GM12878 (cell line): ENCODE data around the gene PPP1R9B. TPM values are rescaled to one million over a fixed set of nuclear protein-coding genes. Genes with fewer than 3 reads are reported as not detected.

Experiments
- ATAC-seq: fragments of 200-7000 bp; cut with Tn5 transposase; 3 replicates; pipeline ENCODE4 v1.9.1; 2020; ENCODE audit warnings: mild to moderate bottlenecking, moderate library complexity
- BruUV-seq: library from RNA; stranded (reverse); fragments of 400-500 nt; replicated peaks from 2 replicates; lab custom pipeline; 2021; lab: Mats Ljungman, UMichigan
- CTCF ChIA-PET: fragments of 300-600 bp; sonication (Branson Sonifier 250); formaldehyde crosslinking; extraction: SDS; loops from one replicate; lab custom pipeline; 2021; ENCODE audit warnings: inconsistent platforms; lab: Yijun Ruan, JAX
- POLR2A ChIA-PET: fragments of 350-600 bp; formaldehyde crosslinking; extraction: SDS; loops from one replicate; lab custom pipeline; 2021; ENCODE audit warnings: inconsistent platforms; lab: Charles Lee
- RAD21 ChIA-PET: fragments of 300-600 bp; sonication (Branson Sonifier 250); formaldehyde crosslinking; loops from one replicate; lab custom pipeline; 2023; ENCODE audit warnings: antibody characterized with exemption; ENCODE audit not compliant: unreplicated experiment; lab: Charles Lee
- SMC1A ChIA-PET: fragments of 300-600 bp; sonication (Branson Sonifier 250); formaldehyde crosslinking; loops from one replicate; lab custom pipeline; 2023; ENCODE audit not compliant: unreplicated experiment, uncharacterized antibody; lab: Charles Lee
- DNase-seq: peaks from one replicate; pipeline ENCODE4 v3.0.0-alpha.2; 2011; ENCODE audit warnings: low read depth, low spot score
- FAIRE-seq: peaks from 3 replicates; lab custom pipeline; 2011; peaks lifted over from hg19 to GRCh38; lab: Jason Lieb, UNC
- H2AFZ ChIP-seq: 2 replicates; pipeline ENCODE4 v1.6.0; 2011; ENCODE audit warnings: low read depth, low read length, control low read depth; ENCODE audit not compliant: control insufficient read depth
- H3K27ac ChIP-seq: 2 replicates; pipeline ENCODE4 v1.5.1; 2011; ENCODE audit warnings: control low read depth; ENCODE audit not compliant: control insufficient read depth, insufficient read depth
- H3K27me3 ChIP-seq, 2 experiments: replicated peaks in 1 of 2; 2 replicates each; pipeline versions ENCODE4 v1.6.0 to v1.6.1; 2011; ENCODE audit warnings: low read length in 1 of 2; ENCODE audit not compliant: control insufficient read depth in 2 of 2, insufficient read depth in 2 of 2
- H3K36me3 ChIP-seq, 2 experiments: 2 replicates each; pipeline ENCODE4 v1.5.1; 2011; ENCODE audit warnings: low read length in 1 of 2; ENCODE audit not compliant: control insufficient read depth in 2 of 2, insufficient read depth in 2 of 2
- H3K4me1 ChIP-seq: 2 replicates; pipeline ENCODE4 v1.6.1; 2011; ENCODE audit warnings: mild to moderate bottlenecking, low read length, moderate library complexity, mixed read lengths; ENCODE audit not compliant: control insufficient read depth, insufficient read depth
- H3K4me2 ChIP-seq: 2 replicates; pipeline ENCODE4 v1.6.0; 2011; ENCODE audit warnings: control low read depth; ENCODE audit not compliant: control insufficient read depth, insufficient read depth
- H3K4me3 ChIP-seq: fragments of 200-600 bp; sonication (generic); 2 replicates; pipeline ENCODE4 v1.5.1; 2016
- H3K79me2 ChIP-seq: 2 replicates; pipeline ENCODE4 v1.6.0; 2011; ENCODE audit warnings: low read length; ENCODE audit not compliant: control insufficient read depth, insufficient read depth
- H3K9ac ChIP-seq: 2 replicates; pipeline ENCODE4 v1.8.0; 2011; ENCODE audit warnings: low read length, control low read depth, mixed read lengths; ENCODE audit not compliant: control insufficient read depth, insufficient read depth
- H3K9me3 ChIP-seq: replicated peaks from 3 replicates; pipeline ENCODE4 v1.5.1; 2011; ENCODE audit warnings: mild to moderate bottlenecking, low read length; ENCODE audit not compliant: control insufficient read depth, insufficient read depth
- H4K20me1 ChIP-seq: 2 replicates; pipeline ENCODE4 v1.6.0; 2011; ENCODE audit not compliant: control insufficient read depth, insufficient read depth
- ELK1 ChIP-seq: IDR thresholded peaks from 2 replicates; pipeline ENCODE4 v1.6.1; 2012; ENCODE audit warnings: low read depth, low read length, improper control_type of control experiment
- HSF1 ChIP-seq: fragments of 150-350 bp; IDR thresholded peaks from 2 replicates; pipeline ENCODE4 v1.6.1; 2014; ENCODE audit warnings: mild to moderate bottlenecking, low read depth, low read length
- IKZF2 ChIP-seq, 2 experiments: fragments of 450-650 bp; IDR thresholded peaks; 2 replicates each; pipeline ENCODE4 v1.6.1; 2017; ENCODE audit warnings: mild to moderate bottlenecking in 2 of 2, moderate library complexity in 2 of 2
- IRF4 ChIP-seq: IDR thresholded peaks from 2 replicates; pipeline ENCODE4 v1.6.1; 2011; ENCODE audit warnings: low read depth, low read length
- KLF5 ChIP-seq: fragments of 450-650 bp; IDR thresholded peaks from 2 replicates; pipeline ENCODE4 v1.6.1; 2014; ENCODE audit warnings: mild to moderate bottlenecking; ENCODE audit not compliant: partially characterized antibody
- PBX3 ChIP-seq: IDR thresholded peaks from 2 replicates; pipeline ENCODE4 v1.6.1; 2011; ENCODE audit warnings: mild to moderate bottlenecking, low read depth, low read length, moderate library complexity; ENCODE audit not compliant: insufficient replicate concordance
- RAD21 ChIP-seq: IDR thresholded peaks from 2 replicates; pipeline ENCODE4 v1.6.1; 2011; ENCODE audit warnings: mild to moderate bottlenecking, low read depth, low read length, moderate library complexity; ENCODE audit not compliant: insufficient read depth
- ZNF384 ChIP-seq: IDR thresholded peaks from 2 replicates; pipeline ENCODE4 v1.6.1; 2012; ENCODE audit warnings: low read depth, mild to moderate bottlenecking, low read length, improper control_type of control experiment, borderline replicate concordance
- ZNF687 ChIP-seq: fragments of 450-650 bp; IDR thresholded peaks from 2 replicates; pipeline ENCODE4 v1.6.1; 2017; ENCODE audit warnings: mild to moderate bottlenecking, moderate library complexity
- ZSCAN29 ChIP-seq: fragments of 450-650 bp; IDR thresholded peaks from 2 replicates; pipeline ENCODE4 v1.6.1; 2017; ENCODE audit warnings: mild to moderate bottlenecking, moderate library complexity
- WGBS: methylation state at CpG from one replicate; pipeline ENCODE4 v1.1.6; 2016; ENCODE audit warnings: low lambda C conversion rate; ENCODE audit not compliant: insufficient replicate concordance, insufficient coverage; ENCODE audit errors: missing lambda C conversion rate; 5-methylcytosine and 5-hydroxymethylcytosine counted together
- in situ Hi-C: fragments of 300-500 bp; cut with MboI; formaldehyde crosslinking; loops from 9 replicates; pipeline ENCODE4 v1.14.3; 2018; ENCODE audit warnings: mixed read lengths
- intact Hi-C: fragments of 100-400 bp; cut with micrococcal nuclease; formaldehyde crosslinking; loops from one replicate; pipeline ENCODE4 v1.14.2; 2022; ENCODE audit not compliant: unreplicated experiment
- polyA plus RNA-seq, 11 experiments: library from polyadenylated mRNA; depleted of rRNA in 4 of 11; unstranded in 6 of 11; stranded (reverse) in 5 of 11; fragments of >200 nt; fragmentation: Nextera tagmentation in 4 of 11; fragmentation: Illumina TruSeq in 1 of 11; extraction: Ambion mirVana in 4 of 11; extraction: Trizol in 1 of 11; gene quantifications; 1 replicate in 1 of 11; 2 replicates in 10 of 11; pipeline versions ENCODE4 v1.2.1 to v1.2.3, GENCODE V29; 2011 to 2016; ENCODE audit warnings: inconsistent platforms in 2 of 11, missing spikeins in 2 of 11, low read depth in 1 of 11
- total RNA-seq, 4 experiments: library from RNA; depleted of rRNA in 3 of 4; stranded (reverse); fragments of >200 nt in 3 of 4; fragmentation: Illumina TruSeq in 1 of 4; extraction: Trizol in 1 of 4; gene quantifications; 2 replicates each; pipeline versions ENCODE4 v1.2.1 to v1.2.3, GENCODE V29; 2013 to 2021
- TF ChIP-seq, protein P1 (sequence below): fragments of 450-650 bp; IDR thresholded peaks from 2 replicates; pipeline ENCODE4 v1.6.1; 2017; ENCODE audit warnings: antibody characterized with exemption, mild to moderate bottlenecking, moderate library complexity

The PPP1R9B gene
- total and polyA plus RNA-seq, 10 of the 15 experiments (the other 5 are each of a cell fraction or from before 2014, with no cell fraction given): 0.20 to 107 (median 37.5) TPM

DNA sequence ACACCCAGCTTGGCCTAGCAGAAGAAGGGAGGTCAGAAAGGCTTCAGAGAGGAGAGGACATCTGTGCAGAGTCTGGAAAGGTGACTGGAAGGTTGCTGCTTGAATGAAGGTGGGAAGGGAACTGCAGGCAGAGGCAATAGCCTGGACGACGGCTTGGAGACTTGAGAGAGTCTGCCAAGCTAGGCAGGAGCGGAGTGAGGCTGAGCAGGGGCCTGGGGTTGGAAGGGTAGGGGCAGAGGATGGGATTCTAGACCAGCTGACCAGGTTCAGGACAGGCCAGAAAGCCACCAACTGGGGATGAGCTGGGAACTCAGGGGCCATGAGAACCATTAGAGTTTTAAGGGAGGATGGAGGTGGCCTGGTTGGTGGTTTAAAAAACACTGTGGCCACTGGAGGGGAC lies 15.0 kb upstream of the PPP1R9B start:
- Histone ChIP-seq H3K4me3 (no peak overlapping the region), H3K36me3 (no peaks in the 10 kb centered on the region), H4K20me1 (no peaks in the 10 kb centered on the region), H2AFZ (no peak overlapping the region), H3K4me1 (peaks cover 28% of the 10 kb centered on the region), H3K27me3 (no peaks in the 10 kb centered on the region), H3K9ac (no peak overlapping the region), H3K27ac (no peak overlapping the region), H3K9me3 (no peaks in the 10 kb centered on the region), H3K4me2 (no peak overlapping the region), H3K79me2 (no peaks in the 10 kb centered on the region)
- 83% methylated on average over 3 of the region's 3 CpGs for WGBS
- ATAC-seq: no peak
- ChIA-PET CTCF (interaction anchor here (0.7 to 17.0 kb wide), 10 partner anchors 13 to 168 kb away, joined by 3 to 514 read pairs (median 8); partner anchors contain the start of gene PDK2), SMC1A (interaction anchor here (0.8 to 2.9 kb wide), 5 partner anchors 13 to 166 kb away, joined by 3 to 22 read pairs (median 8); no protein-coding TSS in a partner anchor), POLR2A (interaction anchor here (0.8 to 2.8 kb wide), 5 partner anchors 13 to 71 kb away, joined by 3 to 18 read pairs (median 3); partner anchors contain the start of gene PDK2), RAD21 (interaction anchor here (1.1 to 2.8 kb wide), 4 partner anchors 13 to 47 kb away, joined by 3 to 24 read pairs (median 8); partner anchors contain the start of gene PPP1R9B)
- BruUV-seq: no TSS peak
- no peak for FAIRE-seq
- DNase-seq: no peak
- intact Hi-C loops (no loop called here), in situ Hi-C loops (no loop called here)
- no peak for TF ChIP-seq HSF1
- TF ChIP-seq ZNF384: no peak
- no peak for TF ChIP-seq IKZF2 (IDR thresholded peaks at IDR 0.05)
- TF ChIP-seq RAD21: no peak
- TF ChIP-seq ELK1: no peak
- no peak for TF ChIP-seq IRF4
- TF ChIP-seq KLF5: no peak
- TF ChIP-seq, protein P1, sequence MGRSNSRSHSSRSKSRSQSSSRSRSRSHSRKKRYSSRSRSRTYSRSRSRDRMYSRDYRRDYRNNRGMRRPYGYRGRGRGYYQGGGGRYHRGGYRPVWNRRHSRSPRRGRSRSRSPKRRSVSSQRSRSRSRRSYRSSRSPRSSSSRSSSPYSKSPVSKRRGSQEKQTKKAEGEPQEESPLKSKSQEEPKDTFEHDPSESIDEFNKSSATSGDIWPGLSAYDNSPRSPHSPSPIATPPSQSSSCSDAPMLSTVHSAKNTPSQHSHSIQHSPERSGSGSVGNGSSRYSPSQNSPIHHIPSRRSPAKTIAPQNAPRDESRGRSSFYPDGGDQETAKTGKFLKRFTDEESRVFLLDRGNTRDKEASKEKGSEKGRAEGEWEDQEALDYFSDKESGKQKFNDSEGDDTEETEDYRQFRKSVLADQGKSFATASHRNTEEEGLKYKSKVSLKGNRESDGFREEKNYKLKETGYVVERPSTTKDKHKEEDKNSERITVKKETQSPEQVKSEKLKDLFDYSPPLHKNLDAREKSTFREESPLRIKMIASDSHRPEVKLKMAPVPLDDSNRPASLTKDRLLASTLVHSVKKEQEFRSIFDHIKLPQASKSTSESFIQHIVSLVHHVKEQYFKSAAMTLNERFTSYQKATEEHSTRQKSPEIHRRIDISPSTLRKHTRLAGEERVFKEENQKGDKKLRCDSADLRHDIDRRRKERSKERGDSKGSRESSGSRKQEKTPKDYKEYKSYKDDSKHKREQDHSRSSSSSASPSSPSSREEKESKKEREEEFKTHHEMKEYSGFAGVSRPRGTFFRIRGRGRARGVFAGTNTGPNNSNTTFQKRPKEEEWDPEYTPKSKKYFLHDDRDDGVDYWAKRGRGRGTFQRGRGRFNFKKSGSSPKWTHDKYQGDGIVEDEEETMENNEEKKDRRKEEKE: no peak
- TF ChIP-seq ZSCAN29: no peak
- no peak for TF ChIP-seq ZNF687
- no peak for TF ChIP-seq PBX3
